Astrocyte (in vitro differentiated cells and primary cell): ENCODE measurements around the gene GLS2.
"Not testable (repeated sequence)": the region's sequence is repeated elsewhere in the genome, so short reads cannot be mapped to it uniquely, and the experiment has no call there.

Experiments
- EZH2 ChIP-seq: IDR thresholded peaks from 2 replicates; pipeline ENCODE4 v1.6.1; 2012; ENCODE audit warnings: mild to moderate bottlenecking, low read length, inconsistent platforms; ENCODE audit not compliant: insufficient read depth
- TF ChIP-seq, protein P1 (sequence below): IDR thresholded peaks from 2 replicates; pipeline ENCODE4 v1.5.1; 2011; ENCODE audit warnings: low read depth, mild to moderate bottlenecking, inconsistent platforms, low read length, moderate library complexity; ENCODE audit not compliant: insufficient read depth

DNA sequence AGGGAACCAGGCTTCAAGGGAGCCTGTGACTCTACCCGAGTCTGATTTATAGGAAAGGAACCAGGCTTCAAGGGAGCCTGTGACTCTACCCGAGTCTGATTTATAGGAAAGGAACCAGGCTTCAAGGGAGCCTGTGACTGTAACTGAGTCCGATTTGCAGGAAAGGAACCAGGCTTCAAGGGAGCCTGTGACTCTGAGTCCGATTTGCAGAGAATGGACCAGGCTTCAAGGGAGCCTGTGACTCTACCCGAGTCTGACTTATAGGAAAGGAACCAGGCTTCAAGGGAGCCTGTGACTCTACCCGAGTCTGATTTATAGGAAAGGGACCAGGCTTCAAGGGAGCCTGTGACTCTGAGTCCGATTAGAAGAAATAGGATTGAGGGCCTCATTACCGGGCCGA, 11.5 kb upstream of the GLS2 start:
- TF ChIP-seq, protein P1, sequence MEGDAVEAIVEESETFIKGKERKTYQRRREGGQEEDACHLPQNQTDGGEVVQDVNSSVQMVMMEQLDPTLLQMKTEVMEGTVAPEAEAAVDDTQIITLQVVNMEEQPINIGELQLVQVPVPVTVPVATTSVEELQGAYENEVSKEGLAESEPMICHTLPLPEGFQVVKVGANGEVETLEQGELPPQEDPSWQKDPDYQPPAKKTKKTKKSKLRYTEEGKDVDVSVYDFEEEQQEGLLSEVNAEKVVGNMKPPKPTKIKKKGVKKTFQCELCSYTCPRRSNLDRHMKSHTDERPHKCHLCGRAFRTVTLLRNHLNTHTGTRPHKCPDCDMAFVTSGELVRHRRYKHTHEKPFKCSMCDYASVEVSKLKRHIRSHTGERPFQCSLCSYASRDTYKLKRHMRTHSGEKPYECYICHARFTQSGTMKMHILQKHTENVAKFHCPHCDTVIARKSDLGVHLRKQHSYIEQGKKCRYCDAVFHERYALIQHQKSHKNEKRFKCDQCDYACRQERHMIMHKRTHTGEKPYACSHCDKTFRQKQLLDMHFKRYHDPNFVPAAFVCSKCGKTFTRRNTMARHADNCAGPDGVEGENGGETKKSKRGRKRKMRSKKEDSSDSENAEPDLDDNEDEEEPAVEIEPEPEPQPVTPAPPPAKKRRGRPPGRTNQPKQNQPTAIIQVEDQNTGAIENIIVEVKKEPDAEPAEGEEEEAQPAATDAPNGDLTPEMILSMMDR = not testable (repeated sequence)
- not testable (repeated sequence) for TF ChIP-seq EZH2
